ENCODE data around the gene LYST. TPM values are rescaled to one million over a fixed set of nuclear protein-coding genes. Genes with fewer than 3 reads are reported as not detected.
"Not testable (repeated sequence)": the region's sequence is repeated elsewhere in the genome, so short reads cannot be mapped to it uniquely, and the experiment has no call there.

LYST gene, protein sequence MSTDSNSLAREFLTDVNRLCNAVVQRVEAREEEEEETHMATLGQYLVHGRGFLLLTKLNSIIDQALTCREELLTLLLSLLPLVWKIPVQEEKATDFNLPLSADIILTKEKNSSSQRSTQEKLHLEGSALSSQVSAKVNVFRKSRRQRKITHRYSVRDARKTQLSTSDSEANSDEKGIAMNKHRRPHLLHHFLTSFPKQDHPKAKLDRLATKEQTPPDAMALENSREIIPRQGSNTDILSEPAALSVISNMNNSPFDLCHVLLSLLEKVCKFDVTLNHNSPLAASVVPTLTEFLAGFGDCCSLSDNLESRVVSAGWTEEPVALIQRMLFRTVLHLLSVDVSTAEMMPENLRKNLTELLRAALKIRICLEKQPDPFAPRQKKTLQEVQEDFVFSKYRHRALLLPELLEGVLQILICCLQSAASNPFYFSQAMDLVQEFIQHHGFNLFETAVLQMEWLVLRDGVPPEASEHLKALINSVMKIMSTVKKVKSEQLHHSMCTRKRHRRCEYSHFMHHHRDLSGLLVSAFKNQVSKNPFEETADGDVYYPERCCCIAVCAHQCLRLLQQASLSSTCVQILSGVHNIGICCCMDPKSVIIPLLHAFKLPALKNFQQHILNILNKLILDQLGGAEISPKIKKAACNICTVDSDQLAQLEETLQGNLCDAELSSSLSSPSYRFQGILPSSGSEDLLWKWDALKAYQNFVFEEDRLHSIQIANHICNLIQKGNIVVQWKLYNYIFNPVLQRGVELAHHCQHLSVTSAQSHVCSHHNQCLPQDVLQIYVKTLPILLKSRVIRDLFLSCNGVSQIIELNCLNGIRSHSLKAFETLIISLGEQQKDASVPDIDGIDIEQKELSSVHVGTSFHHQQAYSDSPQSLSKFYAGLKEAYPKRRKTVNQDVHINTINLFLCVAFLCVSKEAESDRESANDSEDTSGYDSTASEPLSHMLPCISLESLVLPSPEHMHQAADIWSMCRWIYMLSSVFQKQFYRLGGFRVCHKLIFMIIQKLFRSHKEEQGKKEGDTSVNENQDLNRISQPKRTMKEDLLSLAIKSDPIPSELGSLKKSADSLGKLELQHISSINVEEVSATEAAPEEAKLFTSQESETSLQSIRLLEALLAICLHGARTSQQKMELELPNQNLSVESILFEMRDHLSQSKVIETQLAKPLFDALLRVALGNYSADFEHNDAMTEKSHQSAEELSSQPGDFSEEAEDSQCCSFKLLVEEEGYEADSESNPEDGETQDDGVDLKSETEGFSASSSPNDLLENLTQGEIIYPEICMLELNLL (N-terminal part only)
- polyA plus RNA-seq (2012; ENCODE audit: missing spikeins) = 7.9 TPM

DNA sequence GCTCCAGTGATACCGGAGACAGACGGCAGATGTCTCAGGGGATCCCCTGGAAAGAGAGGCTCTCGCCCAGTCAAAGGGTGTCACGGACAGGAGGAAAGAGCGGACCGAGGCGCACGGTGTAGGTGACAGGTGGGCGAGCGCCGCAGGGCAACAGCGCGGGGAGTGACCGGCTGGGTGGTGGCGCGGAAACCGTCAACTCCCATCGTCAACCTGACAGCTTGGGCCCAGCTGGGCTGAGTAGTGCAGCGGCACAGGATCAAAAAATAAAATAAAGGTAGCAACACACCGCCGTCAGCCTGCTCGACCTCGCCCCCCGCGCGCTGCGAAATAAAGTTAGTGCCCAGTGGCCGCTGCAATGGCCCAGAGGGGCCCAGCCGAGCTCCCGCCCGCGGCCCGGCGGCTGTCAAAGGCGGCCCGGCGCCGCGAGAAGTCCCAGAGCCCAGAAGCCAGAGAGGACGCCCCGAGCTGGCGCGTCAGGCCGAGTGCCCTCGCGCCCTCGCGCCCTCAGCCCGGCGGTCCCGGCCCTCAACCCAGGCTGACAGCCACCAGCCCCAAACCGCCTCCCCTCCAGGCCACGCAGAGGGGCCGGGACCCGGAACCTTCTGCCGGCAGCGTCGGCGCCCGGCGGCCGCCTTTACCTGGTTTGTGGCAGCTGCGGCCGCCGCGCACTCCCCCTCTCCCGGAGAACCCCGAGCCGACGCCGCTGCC, at the start of gene LYST:
TSS of gene LYST (minus strand) at position 702 of the 708 bp plus-strand sequence. CDS start 36,489 bp downstream, outside the sequence.
- no peak for TF ChIP-seq TAF1 (IDR thresholded peaks at IDR 0.05; ENCODE audit: borderline replicate concordance, low read depth, low read length)
- TF ChIP-seq POLR2AphosphoS5 (IDR thresholded peaks at IDR 0.05; ENCODE audit: low read depth, low read length) = no peak
- TF ChIP-seq POLR2A (IDR thresholded peaks at IDR 0.05; ENCODE audit: low read depth, low read length) = peak; percentile 35; the same call in 1 of the 2 replicates
- DNase-seq (ENCODE audit: insufficient read length) = no peak
- peak; percentile 96 for FAIRE-seq

DNA sequence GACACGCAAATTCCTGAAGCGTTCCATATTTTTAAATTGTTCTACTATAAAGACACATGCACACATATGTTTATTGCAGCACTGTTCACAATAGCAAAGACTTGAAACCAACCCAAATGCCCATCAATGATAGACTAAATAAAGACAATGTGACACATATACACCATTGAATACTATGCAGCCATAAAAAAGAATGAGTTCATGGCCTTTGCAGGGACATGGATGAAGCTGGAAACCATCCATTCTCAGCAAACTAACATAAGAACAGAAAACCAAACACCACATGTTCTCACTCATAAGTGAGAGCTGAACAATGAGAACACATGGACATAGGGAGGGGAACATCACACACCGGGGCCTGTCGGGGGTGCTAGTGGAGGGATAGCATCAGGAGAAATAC, 48.8 kb upstream of the LYST start:
- FAIRE-seq = not testable (repeated sequence)

DNA sequence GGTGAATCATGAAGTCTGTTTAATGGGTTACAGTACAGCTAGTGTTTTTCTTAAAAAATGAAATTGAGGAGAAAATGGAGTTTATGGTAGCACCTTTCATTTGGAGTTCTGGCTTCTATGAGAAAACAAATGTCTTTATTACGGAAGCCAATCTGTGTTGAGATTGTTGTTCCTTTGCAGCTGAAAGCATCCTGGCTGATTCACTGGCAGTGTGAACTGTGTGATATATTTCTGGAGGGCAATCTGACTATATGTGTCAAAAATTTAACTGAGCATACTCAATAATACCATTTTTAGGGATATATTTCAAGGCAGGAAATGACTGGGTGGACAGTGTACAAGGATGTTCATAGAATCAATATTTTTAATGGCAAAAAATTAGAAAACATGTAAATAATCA, 46.6 kb upstream of the LYST start:
- TF ChIP-seq TAF1 (IDR thresholded peaks at IDR 0.05; ENCODE audit: borderline replicate concordance, low read depth, low read length) = no peak
- TF ChIP-seq POLR2AphosphoS5 (IDR thresholded peaks at IDR 0.05; ENCODE audit: low read depth, low read length) = no peak
- no peak for DNase-seq (ENCODE audit: insufficient read length)
- FAIRE-seq = no peak

More for the DNA sequence above, 48.8 kb upstream of the LYST start:
- DNase-seq (ENCODE audit: insufficient read length) = not testable (repeated sequence)

DNA sequence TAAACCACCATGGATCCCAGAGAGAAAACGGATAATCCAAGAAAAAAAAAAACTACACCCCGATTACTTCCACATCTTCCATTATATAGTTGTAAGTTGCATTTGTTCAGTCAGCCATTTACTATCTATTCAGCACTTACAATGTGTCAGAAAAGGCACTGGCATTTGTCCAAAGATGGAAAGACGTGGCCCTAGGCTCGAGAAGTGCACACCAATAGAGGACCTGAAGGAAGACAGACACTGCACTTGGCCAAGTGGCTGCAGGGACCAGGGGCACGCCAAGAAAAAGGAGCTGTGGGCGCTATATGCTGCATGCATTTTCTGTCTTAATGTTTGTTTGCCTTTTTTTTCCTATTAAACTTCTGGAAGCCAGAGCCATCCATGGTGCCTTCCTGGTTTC, 45.2 kb upstream of the LYST start:
- TF ChIP-seq TAF1 (IDR thresholded peaks at IDR 0.05; ENCODE audit: borderline replicate concordance, low read depth, low read length) (no peak), POLR2AphosphoS5 (IDR thresholded peaks at IDR 0.05; ENCODE audit: low read depth, low read length) (no peak), POLR2A (IDR thresholded peaks at IDR 0.05; ENCODE audit: low read depth, low read length) (no peak)
- DNase-seq (ENCODE audit: insufficient read length) (no peak), FAIRE-seq (no peak)

DNA sequence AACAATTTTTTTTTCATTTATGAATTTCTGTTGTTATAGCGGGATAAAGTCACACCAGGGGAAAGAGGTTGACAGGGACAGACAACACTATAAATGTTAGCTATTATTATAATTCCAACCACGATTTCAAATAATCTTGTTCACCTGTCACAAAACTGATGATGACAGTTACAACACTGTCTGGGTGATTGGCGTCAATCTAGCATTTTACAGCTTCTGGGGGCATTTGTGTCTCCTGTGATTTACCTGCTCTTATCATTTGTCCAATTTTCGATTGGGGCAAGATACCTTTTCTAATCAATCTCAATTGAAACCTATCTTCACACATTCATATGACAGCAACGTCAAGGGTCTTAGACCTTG, 44.6 kb upstream of the LYST start:
- FAIRE-seq = no peak

DNA sequence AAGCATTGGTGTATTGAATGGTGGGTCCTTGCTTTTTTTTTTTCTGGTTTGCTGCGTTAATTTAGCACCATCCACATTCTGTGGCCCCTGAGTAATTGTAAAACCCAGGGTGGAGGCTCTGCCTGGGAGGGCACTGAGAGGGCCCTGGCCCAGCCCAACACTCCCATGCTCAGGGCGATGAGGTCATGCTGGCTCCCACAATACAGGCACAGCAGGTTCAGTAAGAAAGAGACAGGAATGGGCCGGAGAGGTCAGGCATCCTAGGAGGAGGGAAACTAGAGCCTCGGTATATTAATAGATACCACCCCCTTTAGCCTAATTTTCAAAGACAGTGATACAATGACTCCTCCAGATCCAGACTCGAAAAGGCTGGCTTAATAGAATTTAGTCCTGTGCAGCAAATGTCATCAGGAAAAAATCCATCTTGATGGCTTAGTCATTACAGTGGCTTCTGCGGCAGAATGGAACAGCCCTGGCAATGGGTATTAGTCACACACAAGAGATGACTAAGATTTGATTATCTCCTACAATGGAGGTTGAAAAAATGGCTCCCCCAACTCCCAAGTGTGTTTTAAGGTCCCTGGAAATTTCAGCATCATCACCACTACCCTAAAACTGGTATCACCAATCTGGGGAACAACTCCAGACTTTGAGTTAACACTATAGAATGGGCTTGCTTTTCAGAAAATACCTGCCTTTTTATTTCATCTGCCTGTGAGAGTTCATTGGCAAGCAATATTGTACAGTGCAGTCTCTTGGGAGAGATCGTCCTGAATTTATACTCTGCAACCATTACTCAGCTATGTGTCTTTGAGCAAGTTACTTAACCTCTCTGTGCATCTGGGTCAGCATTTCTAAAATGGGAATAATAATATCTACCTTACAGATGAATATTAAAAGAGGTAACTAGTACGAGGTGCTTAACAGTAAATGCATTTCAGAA, 43.9 kb upstream of the LYST start:
- TF ChIP-seq POLR2A (IDR thresholded peaks at IDR 0.05; ENCODE audit: low read depth, low read length) = no peak
- no peak for TF ChIP-seq POLR2AphosphoS5 (IDR thresholded peaks at IDR 0.05; ENCODE audit: low read depth, low read length)
- no peak for TF ChIP-seq TAF1 (IDR thresholded peaks at IDR 0.05; ENCODE audit: borderline replicate concordance, low read depth, low read length)
- DNase-seq (ENCODE audit: insufficient read length) (no peak), FAIRE-seq (no peak)

More for the DNA sequence above, 44.6 kb upstream of the LYST start:
- DNase-seq (ENCODE audit: insufficient read length) = no peak
- TF ChIP-seq POLR2AphosphoS5 (IDR thresholded peaks at IDR 0.05; ENCODE audit: low read depth, low read length) (no peak), TAF1 (IDR thresholded peaks at IDR 0.05; ENCODE audit: borderline replicate concordance, low read depth, low read length) (no peak), POLR2A (IDR thresholded peaks at IDR 0.05; ENCODE audit: low read depth, low read length) (no peak)

DNA sequence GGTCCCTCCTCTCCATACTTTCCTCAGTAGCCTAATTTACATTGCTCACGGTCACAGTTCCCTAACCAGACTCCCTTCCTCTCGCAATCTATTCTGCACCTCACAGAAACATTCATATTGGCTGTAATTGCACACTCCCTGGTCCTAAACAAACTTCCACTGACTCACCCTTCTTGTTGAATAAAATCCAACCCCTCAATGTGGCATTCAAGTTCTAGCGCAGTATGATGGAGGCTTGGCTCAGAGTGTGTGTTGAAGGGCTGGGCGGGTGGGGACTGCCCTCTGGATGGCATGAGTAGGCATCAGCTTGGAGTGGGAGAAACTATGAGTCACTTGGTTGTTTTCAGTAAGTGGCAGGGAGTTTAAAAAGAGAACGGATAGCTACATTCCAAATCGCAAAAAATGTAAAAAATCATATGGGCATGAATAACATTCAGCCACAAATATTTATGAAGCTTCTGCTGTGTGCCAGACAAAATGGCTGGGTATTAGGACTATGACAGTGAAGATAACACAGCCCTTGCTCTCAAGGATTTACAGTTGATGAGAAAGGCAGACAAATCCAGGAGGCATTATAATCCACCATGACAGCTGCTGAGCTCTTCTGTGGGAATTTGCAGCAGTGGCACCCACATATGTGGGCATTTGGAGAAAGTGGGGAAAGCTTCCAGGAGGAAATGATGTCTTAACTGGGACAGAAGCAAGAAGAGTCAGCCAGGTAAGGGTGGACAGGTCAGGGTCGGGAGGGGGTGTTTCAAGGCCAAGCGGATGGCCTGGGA, 42.2 kb upstream of the LYST start:
- no peak for DNase-seq (ENCODE audit: insufficient read length)
- TF ChIP-seq TAF1 (IDR thresholded peaks at IDR 0.05; ENCODE audit: borderline replicate concordance, low read depth, low read length) = no peak
- TF ChIP-seq POLR2A (IDR thresholded peaks at IDR 0.05; ENCODE audit: low read depth, low read length) = no peak
- TF ChIP-seq POLR2AphosphoS5 (IDR thresholded peaks at IDR 0.05; ENCODE audit: low read depth, low read length) = no peak
- FAIRE-seq = no peak

DNA sequence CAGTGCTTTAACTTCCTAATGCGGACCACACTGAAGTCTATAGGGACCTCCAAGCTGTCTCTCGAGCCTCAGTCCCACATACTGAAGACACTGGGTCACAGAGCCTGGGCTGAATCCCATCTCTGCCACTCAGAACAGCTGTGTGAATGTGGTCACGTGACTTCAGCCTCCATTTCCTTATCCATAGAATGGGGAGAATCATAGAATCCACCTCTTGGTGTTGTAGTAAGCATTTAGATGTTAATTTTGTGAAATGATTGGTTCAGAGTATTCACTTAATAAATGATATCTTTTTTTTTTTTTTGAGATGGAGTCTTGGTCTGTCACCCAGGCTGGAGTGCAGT, 41.2 kb upstream of the LYST start:
- DNase-seq (ENCODE audit: insufficient read length) = no peak
- FAIRE-seq = no peak
- TF ChIP-seq TAF1 (IDR thresholded peaks at IDR 0.05; ENCODE audit: borderline replicate concordance, low read depth, low read length) = no peak
- TF ChIP-seq POLR2A (IDR thresholded peaks at IDR 0.05; ENCODE audit: low read depth, low read length) = no peak
- TF ChIP-seq POLR2AphosphoS5 (IDR thresholded peaks at IDR 0.05; ENCODE audit: low read depth, low read length) = no peak

DNA sequence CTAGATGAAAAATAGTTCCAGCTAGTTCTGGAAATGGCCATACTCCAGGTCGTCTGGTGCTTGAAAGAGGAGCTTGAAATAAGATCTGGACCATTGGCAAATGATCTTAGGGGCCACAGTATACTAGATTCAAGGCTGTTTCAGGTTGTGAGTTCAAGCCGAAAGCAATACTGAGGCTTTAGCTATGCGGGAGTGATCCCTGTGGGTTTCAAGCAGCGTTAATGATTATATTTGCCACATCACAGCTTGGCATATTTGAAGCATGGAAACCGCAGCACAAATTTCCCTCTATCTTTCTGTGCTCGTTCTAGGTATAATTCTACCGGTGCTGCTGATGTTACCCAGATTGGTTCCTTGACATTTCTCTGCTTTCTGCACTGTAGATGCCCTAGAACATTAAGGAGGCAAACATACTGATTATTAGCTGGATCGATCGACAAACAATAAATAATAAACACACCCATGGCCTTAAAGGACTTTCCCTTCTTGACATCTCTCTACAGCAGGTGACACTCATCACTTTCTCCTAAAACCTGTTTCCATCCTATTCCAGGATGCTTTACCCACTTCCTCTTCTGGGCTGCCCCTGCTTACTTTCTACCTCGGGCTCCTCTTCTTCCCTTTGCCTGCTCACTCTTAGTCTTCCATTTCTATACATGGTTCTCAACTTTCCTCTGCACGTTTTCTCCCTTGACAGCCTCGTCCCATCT, 40.6 kb upstream of the LYST start:
- TF ChIP-seq POLR2AphosphoS5 (IDR thresholded peaks at IDR 0.05; ENCODE audit: low read depth, low read length) = no peak
- no peak for TF ChIP-seq TAF1 (IDR thresholded peaks at IDR 0.05; ENCODE audit: borderline replicate concordance, low read depth, low read length)
- TF ChIP-seq POLR2A (IDR thresholded peaks at IDR 0.05; ENCODE audit: low read depth, low read length) = no peak
- FAIRE-seq = no peak
- DNase-seq (ENCODE audit: insufficient read length) = no peak
